WTC11 (cell line): ENCODE data around the gene RPRD1B. TPM values are rescaled to one million over a fixed set of nuclear protein-coding genes. Genes with fewer than 3 reads are reported as not detected.

Experiments
- ATAC-seq: fragments of 200-7000 bp; cut with Tn5 transposase; 2 replicates; pipeline ENCODE4 v1.10.0; 2021; ENCODE audit warnings: mild to moderate bottlenecking, moderate library complexity
- CTCF ChIA-PET: fragments of 300-600 bp; sonication (Branson Sonifier 250); formaldehyde crosslinking; loops from one replicate; lab custom pipeline; 2021; ENCODE audit warnings: antibody characterized with exemption; lab: Charles Lee
- POLR2A ChIA-PET: fragments of 350-600 bp; sonication (Branson Sonifier 250); formaldehyde crosslinking; loops from one replicate; lab custom pipeline; 2021; ENCODE audit warnings: antibody characterized with exemption; lab: Charles Lee
- DNase-seq: peaks from one replicate; pipeline ENCODE4 v3.0.0; 2021; ENCODE audit warnings: low spot score
- H3K27ac Mint-ChIP-seq: 2 replicates; pipeline ENCODE4 v1.8.0; 2021; ENCODE audit warnings: mixed read lengths
- H3K27me3 Mint-ChIP-seq: 2 replicates; pipeline ENCODE4 v1.8.0; 2021; ENCODE audit warnings: low read depth, mild to moderate bottlenecking, moderate library complexity, mixed read lengths
- H3K36me3 Mint-ChIP-seq: 2 replicates; pipeline ENCODE4 v1.8.0; 2021; ENCODE audit warnings: mixed read lengths
- H3K4me1 Mint-ChIP-seq: 2 replicates; pipeline ENCODE4 v1.8.0; 2022; ENCODE audit warnings: mixed read lengths
- H3K4me3 Mint-ChIP-seq: 2 replicates; pipeline ENCODE4 v1.8.0; 2021; ENCODE audit warnings: mild to moderate bottlenecking, moderate library complexity, mixed read lengths
- H3K9me3 Mint-ChIP-seq: 2 replicates; pipeline ENCODE4 v1.8.0; 2021; ENCODE audit warnings: mixed read lengths
- ATF6 ChIP-seq: sonication (generic); formaldehyde crosslinking; IDR thresholded peaks from 2 replicates; pipeline ENCODE4 v1.8.1; 2023; ENCODE audit warnings: mild to moderate bottlenecking, missing genetic modification reagents
- EMX1 ChIP-seq: fragments of 250-450 bp; sonication (Bioruptor Pico); IDR thresholded peaks from 2 replicates; pipeline ENCODE4 v1.8.0; 2021; ENCODE audit warnings: mild to moderate bottlenecking
- ERG ChIP-seq: fragments of 250-450 bp; sonication (Bioruptor Pico); IDR thresholded peaks from 2 replicates; pipeline ENCODE4 v1.8.0; 2021; ENCODE audit warnings: mild to moderate bottlenecking
- FOXJ3 ChIP-seq: sonication (generic); formaldehyde crosslinking; IDR thresholded peaks from 2 replicates; pipeline ENCODE4 v1.9.0; 2021; ENCODE audit warnings: missing genetic modification reagents, mild to moderate bottlenecking, borderline replicate concordance
- HMGA2 ChIP-seq: fragments of 250-450 bp; sonication (Bioruptor Pico); IDR thresholded peaks from 2 replicates; pipeline ENCODE4 v1.4.0; 2021; ENCODE audit warnings: mild to moderate bottlenecking, moderate library complexity
- HMGXB4 ChIP-seq: sonication (generic); formaldehyde crosslinking; IDR thresholded peaks from 2 replicates; pipeline ENCODE4 v1.8.1; 2023; ENCODE audit warnings: mild to moderate bottlenecking, moderate library complexity, missing genetic modification reagents
- IRF1 ChIP-seq: sonication (generic); formaldehyde crosslinking; IDR thresholded peaks from 2 replicates; pipeline ENCODE4 v1.8.0; 2023; ENCODE audit warnings: missing genetic modification reagents
- KAT7 ChIP-seq: sonication (generic); formaldehyde crosslinking; IDR thresholded peaks from 2 replicates; pipeline ENCODE4 v1.8.1; 2023; ENCODE audit warnings: missing genetic modification reagents, mild to moderate bottlenecking, borderline replicate concordance
- MXD4 ChIP-seq: fragments of 250-450 bp; sonication (Bioruptor Pico); IDR thresholded peaks from 2 replicates; pipeline ENCODE4 v1.8.0; 2021; ENCODE audit warnings: mild to moderate bottlenecking, moderate library complexity, borderline replicate concordance
- NFYB ChIP-seq: sonication (generic); formaldehyde crosslinking; conservative IDR thresholded peaks from 2 replicates; pipeline ENCODE4 v1.8.0; 2022; ENCODE audit warnings: low read depth, missing genetic modification reagents
- NR1H2 ChIP-seq: sonication (generic); formaldehyde crosslinking; IDR thresholded peaks from 2 replicates; pipeline ENCODE4 v1.9.0; 2021; ENCODE audit warnings: mild to moderate bottlenecking, moderate library complexity, missing genetic modification reagents
- PRRX2 ChIP-seq: fragments of 250-450 bp; sonication (Bioruptor Pico); IDR thresholded peaks from 2 replicates; pipeline ENCODE4 v1.8.0; 2021; ENCODE audit warnings: mild to moderate bottlenecking
- SMAD4 ChIP-seq: sonication (generic); formaldehyde crosslinking; IDR thresholded peaks from 2 replicates; pipeline ENCODE4 v1.8.0; 2022; ENCODE audit warnings: mild to moderate bottlenecking, missing genetic modification reagents
- TCF7 ChIP-seq: sonication (generic); formaldehyde crosslinking; IDR thresholded peaks from 2 replicates; pipeline ENCODE4 v1.8.0; 2022; ENCODE audit warnings: mild to moderate bottlenecking, low read depth, missing genetic modification reagents, moderate library complexity
- USF1 ChIP-seq: sonication (generic); formaldehyde crosslinking; IDR thresholded peaks from 2 replicates; pipeline ENCODE4 v1.8.0; 2022; ENCODE audit warnings: mild to moderate bottlenecking, missing genetic modification reagents
- ZNF219 ChIP-seq: sonication (generic); formaldehyde crosslinking; IDR thresholded peaks from 2 replicates; pipeline ENCODE4 v1.8.0; 2023; ENCODE audit warnings: missing genetic modification reagents, mild to moderate bottlenecking, borderline replicate concordance
- ZNF532 ChIP-seq: fragments of 250-450 bp; sonication (Bioruptor Pico); IDR thresholded peaks from 2 replicates; pipeline ENCODE4 v1.9.0; 2021; ENCODE audit warnings: mild to moderate bottlenecking, borderline replicate concordance
- ZNF671 ChIP-seq: fragments of 250-450 bp; sonication (Bioruptor Pico); IDR thresholded peaks from 2 replicates; pipeline ENCODE4 v1.8.0; 2021; ENCODE audit warnings: mild to moderate bottlenecking
- total RNA-seq: library from RNA; stranded (reverse); gene quantifications from 3 replicates; pipeline ENCODE4 v1.2.3, GENCODE V29; 2021
- TF ChIP-seq, protein P1 (sequence below): fragments of 200-600 bp; IDR thresholded peaks from 2 replicates; pipeline ENCODE4 v1.8.0; 2022; ENCODE audit warnings: antibody characterized with exemption

Gene RPRD1B
- total RNA-seq, 1 experiment from 2014 or later, result 21.4 TPM

GRCh38 chr20:38011696-38012095 is 21.9 kb upstream of the RPRD1B start:
- no peak for TF ChIP-seq IRF1 (CRISPR knock-in tag)
- TF ChIP-seq, protein P1, sequence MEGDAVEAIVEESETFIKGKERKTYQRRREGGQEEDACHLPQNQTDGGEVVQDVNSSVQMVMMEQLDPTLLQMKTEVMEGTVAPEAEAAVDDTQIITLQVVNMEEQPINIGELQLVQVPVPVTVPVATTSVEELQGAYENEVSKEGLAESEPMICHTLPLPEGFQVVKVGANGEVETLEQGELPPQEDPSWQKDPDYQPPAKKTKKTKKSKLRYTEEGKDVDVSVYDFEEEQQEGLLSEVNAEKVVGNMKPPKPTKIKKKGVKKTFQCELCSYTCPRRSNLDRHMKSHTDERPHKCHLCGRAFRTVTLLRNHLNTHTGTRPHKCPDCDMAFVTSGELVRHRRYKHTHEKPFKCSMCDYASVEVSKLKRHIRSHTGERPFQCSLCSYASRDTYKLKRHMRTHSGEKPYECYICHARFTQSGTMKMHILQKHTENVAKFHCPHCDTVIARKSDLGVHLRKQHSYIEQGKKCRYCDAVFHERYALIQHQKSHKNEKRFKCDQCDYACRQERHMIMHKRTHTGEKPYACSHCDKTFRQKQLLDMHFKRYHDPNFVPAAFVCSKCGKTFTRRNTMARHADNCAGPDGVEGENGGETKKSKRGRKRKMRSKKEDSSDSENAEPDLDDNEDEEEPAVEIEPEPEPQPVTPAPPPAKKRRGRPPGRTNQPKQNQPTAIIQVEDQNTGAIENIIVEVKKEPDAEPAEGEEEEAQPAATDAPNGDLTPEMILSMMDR, result no peak
- TF ChIP-seq ATF6 (CRISPR knock-in tag), result no peak
- TF ChIP-seq FOXJ3 (CRISPR knock-in tag), result no peak
- no peak for TF ChIP-seq NR1H2 (CRISPR knock-in tag)
- no peak for TF ChIP-seq PRRX2 (CRISPR knock-in tag)
- TF ChIP-seq, all 79 proteins: peak for 0
- Mint-ChIP-seq H3K27ac (no peak overlapping the region), H3K4me1 (no peaks in the 10 kb centered on the region), H3K4me3 (no peak overlapping the region), H3K9me3 (no peaks in the 10 kb centered on the region), H3K27me3 (no peaks in the 10 kb centered on the region), H3K36me3 (peaks cover 36% of the 10 kb centered on the region)
- POLR2A ChIA-PET, result no interaction called here
- no peak for ATAC-seq
- CTCF ChIA-PET, result interaction anchor here (1.1 kb wide), 1 partner anchor 46 kb away, joined by 4 read pairs; no protein-coding TSS in a partner anchor
- DNase-seq, result no peak

- H3K4me3 Mint-ChIP-seq, result no peak overlapping the region
- no peak for ATAC-seq
- H3K27ac Mint-ChIP-seq, result no peak overlapping the region
- CTCF ChIA-PET, result interaction anchor here (1.1 kb wide), 1 partner anchor 45 kb away, joined by 4 read pairs; no protein-coding TSS in a partner anchor
- H3K9me3 Mint-ChIP-seq, result peaks cover 4% of the 10 kb centered on the region
- H3K4me1 Mint-ChIP-seq, result no peaks in the 10 kb centered on the region
- no peaks in the 10 kb centered on the region for H3K27me3 Mint-ChIP-seq
- DNase-seq, result no peak
- peaks cover 42% of the 10 kb centered on the region for H3K36me3 Mint-ChIP-seq
- POLR2A ChIA-PET, result no interaction called here
- TF ChIP-seq TCF7 (CRISPR knock-in tag) (no peak), ERG (CRISPR knock-in tag) (no peak), ZNF671 (CRISPR knock-in tag) (no peak), SMAD4 (CRISPR knock-in tag) (no peak), NR1H2 (CRISPR knock-in tag) (no peak), HMGA2 (CRISPR knock-in tag) (no peak), NFYB (CRISPR knock-in tag) (no peak), MXD4 (CRISPR knock-in tag) (no peak), USF1 (CRISPR knock-in tag) (no peak), ZNF532 (no peak), KAT7 (no peak), ZNF219 (CRISPR knock-in tag) (no peak), EMX1 (no peak), HMGXB4 (no peak)
- TF ChIP-seq, protein P1, result no peak
Observed at GRCh38 chr20:38012332-38012731, 21.2 kb upstream of the RPRD1B start.
